RWPE2 (cell line): ENCODE measurements around the gene INAVA.
"Not testable (repeated sequence)": the region's sequence is repeated elsewhere in the genome, so short reads cannot be mapped to it uniquely, and the experiment has no call there.

Source experiments
- ATAC-seq: fragments of 200-7000 bp; cut with Tn5 transposase; 3 replicates; pipeline ENCODE4 v1.9.1; 2021; ENCODE audit warnings: low read depth
- DNase-seq: peaks from one replicate; pipeline ENCODE4 v3.0.0-alpha.2; 2020; ENCODE audit warnings: low spot score
- H3K27ac ChIP-seq: fragments of 450-650 bp; 2 replicates; pipeline ENCODE4 v1.5.1; 2017; ENCODE audit warnings: mild to moderate bottlenecking; ENCODE audit not compliant: poor library complexity, severe bottlenecking
- H3K27me3 ChIP-seq: fragments of 250-450 bp; sonication (Bioruptor Pico); 2 replicates; pipeline ENCODE4 v1.5.1; 2021; ENCODE audit warnings: mild to moderate bottlenecking, moderate library complexity; ENCODE audit not compliant: insufficient read depth, poor library complexity, severe bottlenecking
- H3K36me3 ChIP-seq: fragments of 250-450 bp; sonication (Bioruptor Pico); 2 replicates; pipeline ENCODE4 v1.5.1; 2020; ENCODE audit warnings: low read depth, mild to moderate bottlenecking, moderate library complexity
- H3K4me1 ChIP-seq: fragments of 250-450 bp; sonication (Bioruptor Pico); 2 replicates; pipeline ENCODE4 v1.5.1; 2021; ENCODE audit warnings: mild to moderate bottlenecking, moderate library complexity; ENCODE audit not compliant: insufficient read depth, poor library complexity, severe bottlenecking
- H3K4me3 ChIP-seq: fragments of 250-450 bp; sonication (Bioruptor Pico); 2 replicates; pipeline ENCODE4 v1.5.1; 2021; ENCODE audit warnings: mild to moderate bottlenecking, moderate library complexity; ENCODE audit not compliant: severe bottlenecking
- H3K9me3 ChIP-seq: fragments of 250-450 bp; sonication (Bioruptor Pico); 2 replicates; pipeline ENCODE4 v1.5.1; 2021; ENCODE audit warnings: mild to moderate bottlenecking, moderate library complexity; ENCODE audit not compliant: severe bottlenecking
- TF ChIP-seq, protein P1 (sequence below): fragments of 450-650 bp; IDR thresholded peaks from one replicate; pipeline ENCODE4 v1.5.1; 2017; ENCODE audit warnings: mild to moderate bottlenecking, moderate library complexity; ENCODE audit not compliant: poor library complexity, severe bottlenecking

Gene INAVA

DNA sequence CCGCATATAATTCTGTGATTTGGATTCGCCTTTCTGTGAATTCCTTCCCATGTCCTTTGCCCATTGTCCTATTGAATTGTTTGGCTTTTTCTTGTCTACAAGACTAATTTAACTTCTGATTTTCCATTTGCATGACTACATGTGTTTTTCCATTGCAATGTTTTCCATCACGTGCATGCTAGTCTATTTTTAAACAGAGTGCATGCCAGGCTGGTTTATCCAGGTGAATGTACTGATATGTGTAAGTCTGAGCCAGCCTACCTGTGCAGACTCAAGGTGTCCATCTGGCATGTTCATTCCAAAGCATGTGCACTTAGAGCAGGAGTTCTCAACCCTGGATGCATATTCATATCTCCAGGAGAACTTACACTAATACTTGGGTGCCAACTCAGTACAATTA, 59.7 kb downstream of the INAVA start:
- Histone ChIP-seq H3K27me3 (no peaks in the 10 kb centered on the region), H3K4me3 (no peak overlapping the region), H3K27ac (no peak overlapping the region), H3K36me3 (no peaks in the 10 kb centered on the region), H3K9me3 (no peaks in the 10 kb centered on the region), H3K4me1 (no peaks in the 10 kb centered on the region)
- DNase-seq, result no peak
- TF ChIP-seq, protein P1, sequence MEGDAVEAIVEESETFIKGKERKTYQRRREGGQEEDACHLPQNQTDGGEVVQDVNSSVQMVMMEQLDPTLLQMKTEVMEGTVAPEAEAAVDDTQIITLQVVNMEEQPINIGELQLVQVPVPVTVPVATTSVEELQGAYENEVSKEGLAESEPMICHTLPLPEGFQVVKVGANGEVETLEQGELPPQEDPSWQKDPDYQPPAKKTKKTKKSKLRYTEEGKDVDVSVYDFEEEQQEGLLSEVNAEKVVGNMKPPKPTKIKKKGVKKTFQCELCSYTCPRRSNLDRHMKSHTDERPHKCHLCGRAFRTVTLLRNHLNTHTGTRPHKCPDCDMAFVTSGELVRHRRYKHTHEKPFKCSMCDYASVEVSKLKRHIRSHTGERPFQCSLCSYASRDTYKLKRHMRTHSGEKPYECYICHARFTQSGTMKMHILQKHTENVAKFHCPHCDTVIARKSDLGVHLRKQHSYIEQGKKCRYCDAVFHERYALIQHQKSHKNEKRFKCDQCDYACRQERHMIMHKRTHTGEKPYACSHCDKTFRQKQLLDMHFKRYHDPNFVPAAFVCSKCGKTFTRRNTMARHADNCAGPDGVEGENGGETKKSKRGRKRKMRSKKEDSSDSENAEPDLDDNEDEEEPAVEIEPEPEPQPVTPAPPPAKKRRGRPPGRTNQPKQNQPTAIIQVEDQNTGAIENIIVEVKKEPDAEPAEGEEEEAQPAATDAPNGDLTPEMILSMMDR, result no peak
- ATAC-seq, result no peak

GRCh38 chr1:200958597-200958996, 63.9 kb downstream of the INAVA start:
- Histone ChIP-seq H3K36me3 (no peaks in the 10 kb centered on the region), H3K9me3 (no peaks in the 10 kb centered on the region), H3K4me1 (no peaks in the 10 kb centered on the region), H3K4me3 (no peak overlapping the region), H3K27me3 (no peaks in the 10 kb centered on the region), H3K27ac (no peak overlapping the region)
- TF ChIP-seq, protein P1, result no peak
- ATAC-seq (no peak), DNase-seq (no peak)

DNA sequence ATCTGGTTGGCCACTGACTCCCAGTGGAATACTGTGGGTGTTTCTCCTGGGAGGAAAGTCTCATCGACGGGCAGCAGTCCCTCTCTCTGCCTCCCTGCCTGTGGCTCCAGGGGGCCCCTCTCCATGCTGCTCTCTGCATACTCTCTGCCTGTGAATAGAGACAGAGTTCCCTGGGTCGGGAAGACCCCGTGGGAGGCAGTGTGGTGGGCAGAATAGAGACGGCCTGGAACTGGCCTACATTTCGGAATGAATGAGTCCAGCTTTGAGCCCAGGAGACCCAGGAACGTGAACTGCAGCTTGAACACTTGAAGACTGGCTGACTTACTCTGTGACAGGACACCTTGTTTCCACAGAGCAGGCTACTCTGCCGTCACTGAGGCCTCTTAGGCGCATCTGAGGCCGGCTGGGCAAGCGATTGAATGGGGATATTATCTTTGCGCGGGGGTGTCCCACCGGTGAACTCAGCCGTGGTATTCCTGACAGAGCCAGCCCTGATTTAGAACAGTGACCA, 64.8 kb downstream of the INAVA start:
- H3K36me3 ChIP-seq, result no peaks in the 10 kb centered on the region
- H3K9me3 ChIP-seq, result no peaks in the 10 kb centered on the region
- no peaks in the 10 kb centered on the region for H3K27me3 ChIP-seq
- DNase-seq (no peak), ATAC-seq (no peak)
- H3K27ac ChIP-seq, result no peak overlapping the region
- no peaks in the 10 kb centered on the region for H3K4me1 ChIP-seq
- H3K4me3 ChIP-seq, result no peak overlapping the region
- TF ChIP-seq, protein P1, result no peak

DNA sequence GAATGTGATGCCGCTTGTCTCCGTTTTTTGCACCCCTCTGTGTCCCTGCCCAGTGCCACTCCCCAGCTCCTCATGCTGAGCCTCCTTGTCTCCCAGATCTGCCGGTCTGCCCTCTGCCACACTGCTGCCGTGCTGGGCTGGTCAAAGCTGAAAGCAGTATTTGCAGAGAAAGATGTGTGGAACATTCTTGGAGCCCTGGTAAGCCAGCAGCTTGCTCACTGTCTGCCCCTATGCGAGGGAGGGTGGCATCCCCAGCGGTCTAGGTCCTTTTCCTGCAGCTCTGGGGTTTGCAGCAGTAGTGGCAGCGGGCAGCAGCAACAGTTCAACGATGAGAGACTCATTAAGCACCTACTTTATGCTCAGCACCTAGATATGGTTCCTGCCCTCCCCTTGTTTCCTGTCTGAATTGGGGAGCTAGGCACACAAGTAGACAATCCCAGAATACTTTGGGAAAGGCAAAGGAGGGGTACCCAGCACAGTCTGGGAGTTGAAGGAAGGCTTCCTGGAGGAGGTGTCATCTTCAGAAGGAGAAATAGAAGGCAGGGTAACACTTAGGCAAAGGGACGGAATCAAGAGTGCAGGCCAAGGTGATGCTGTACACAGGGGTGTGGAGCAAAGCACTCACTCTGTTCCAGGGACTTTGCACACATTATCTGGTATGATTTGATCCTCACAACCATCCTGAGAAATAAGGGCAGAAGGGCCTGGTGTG, 65.7 kb downstream of the INAVA start:
- no peak overlapping the region for H3K4me3 ChIP-seq
- TF ChIP-seq, protein P1, result no peak
- no peaks in the 10 kb centered on the region for H3K4me1 ChIP-seq
- DNase-seq (no peak), ATAC-seq (no peak)
- H3K9me3 ChIP-seq, result no peaks in the 10 kb centered on the region
- no peaks in the 10 kb centered on the region for H3K36me3 ChIP-seq
- H3K27ac ChIP-seq, result no peak overlapping the region
- H3K27me3 ChIP-seq, result no peaks in the 10 kb centered on the region

- TF ChIP-seq, protein P1, result no peak
- no peak overlapping the region for H3K27ac ChIP-seq
- no peak for ATAC-seq
- H3K4me3 ChIP-seq, result no peak overlapping the region
- no peaks in the 10 kb centered on the region for H3K27me3 ChIP-seq
- no peaks in the 10 kb centered on the region for H3K4me1 ChIP-seq
- H3K9me3 ChIP-seq, result no peaks in the 10 kb centered on the region
- DNase-seq, result no peak
- H3K36me3 ChIP-seq, result no peaks in the 10 kb centered on the region
Measured at GRCh38 chr1:200960948-200961340, 66.2 kb downstream of the INAVA start.

- not testable (repeated sequence) for DNase-seq, H3K27ac ChIP-seq, H3K4me1 ChIP-seq, ATAC-seq, H3K4me3 ChIP-seq, H3K27me3 ChIP-seq, H3K36me3 ChIP-seq, H3K9me3 ChIP-seq
Measured at GRCh38 chr1:200962151-200962550, 67.5 kb downstream of the INAVA start.
